Upper lobe of left lung (tissue), 6 donors: ENCODE measurements around the gene IL17D. TPM values are rescaled to one million over a fixed set of nuclear protein-coding genes. Genes with fewer than 3 reads are reported as not detected.

Source experiments
- ATAC-seq, 2 donors: fragments of 200-7000 bp; cut with Tn5 transposase; one replicate each; pipeline ENCODE4 v1.9.1; 2022; ENCODE audit warnings: mild to moderate bottlenecking in 2 of 2, moderate library complexity in 2 of 2; ENCODE audit not compliant: low FRiP score in 2 of 2
- DNase-seq, 2 donors: peaks; one replicate each; pipeline ENCODE4 v3.0.0-alpha.2; 2019 to 2020
- H3K27ac ChIP-seq, 4 donors: fragments of 200-600 bp; sonication (generic); one replicate each; pipeline ENCODE4 v1.5.1; 2016 to 2019
- H3K27me3 ChIP-seq, 4 donors: fragments of 200-600 bp; sonication (generic); one replicate each; pipeline ENCODE4 v1.5.1; 2017 to 2019
- H3K36me3 ChIP-seq, 4 donors: fragments of 200-600 bp; sonication (generic); one replicate each; pipeline ENCODE4 v1.5.1; 2016 to 2019
- H3K4me1 ChIP-seq, 4 donors: fragments of 200-600 bp; sonication (generic); one replicate each; pipeline ENCODE4 v1.5.1; 2018 to 2019
- H3K4me3 ChIP-seq, 4 donors: fragments of 200-600 bp; sonication (generic); one replicate each; pipeline ENCODE4 v1.5.1; 2017 to 2019; ENCODE audit warnings: mild to moderate bottlenecking in 2 of 4, moderate library complexity in 1 of 4
- H3K9me3 ChIP-seq, 4 donors: fragments of 200-600 bp; sonication (generic); one replicate each; pipeline ENCODE4 v1.5.1; 2018 to 2019
- EP300 ChIP-seq, 4 donors: sonication (generic); formaldehyde crosslinking; IDR thresholded peaks; one replicate each; pipeline ENCODE4 v1.5.1; 2017; ENCODE audit warnings: antibody characterized with exemption in 4 of 4, control low read depth in 2 of 4
- POLR2A ChIP-seq, 4 donors: fragments of 450-650 bp; IDR thresholded peaks; one replicate each; pipeline ENCODE4 v1.5.1; 2016 to 2017; ENCODE audit warnings: antibody characterized with exemption in 4 of 4, mild to moderate bottlenecking in 2 of 4
- POLR2AphosphoS5 ChIP-seq, 2 donors: sonication (generic); formaldehyde crosslinking; IDR thresholded peaks; one replicate each; pipeline ENCODE4 v1.5.1; 2017; ENCODE audit warnings: antibody characterized with exemption in 2 of 2
- WGBS, 2 donors: methylation state at CpG; one replicate each; pipeline ENCODE4 v1.1.5; 2017 to 2018; 5-methylcytosine and 5-hydroxymethylcytosine counted together
- total RNA-seq, 6 donors: library from RNA; depleted of rRNA in 4 of 6; stranded (reverse); fragments of >200 nt in 4 of 6; gene quantifications; one replicate each; pipeline versions ENCODE4 v1.1.0 to v1.2.1, GENCODE V29; 2016 to 2021
- TF ChIP-seq, protein P1 (sequence below), 6 experiments: fragments of 450-650 bp in 4 of 6; fragments of 200-600 bp in 2 of 6; sonication (generic) in 2 of 6; IDR thresholded peaks; one replicate each; pipeline ENCODE4 v1.5.1; 2016 to 2019; ENCODE audit warnings: antibody characterized with exemption in 6 of 6
- donor health status: DM: no; HTN: no; CAD: no; lungs with moderate emphysema.
- donor health status: DM: no; HTN: yes; CAD: no; lungs with severe emphysema.

Gene IL17D
- total RNA-seq, 6 donors from 2014 or later, result 1.0 to 6.4 (median 2.4) TPM

- Histone ChIP-seq H3K27ac (no peak overlapping the region), H3K4me3 (no peak overlapping the region), H3K4me1 (no peaks in the 10 kb centered on the region), H3K27me3 (no peaks in the 10 kb centered on the region), H3K9me3 (no peaks in the 10 kb centered on the region), H3K36me3 (peaks cover 0 to 12% (median 0%) of the 10 kb centered on the region in 4 donors)
- TF ChIP-seq EP300 (IDR thresholded peaks at IDR 0.05) (no peak), POLR2AphosphoS5 (IDR thresholded peaks at IDR 0.05) (no peak), POLR2A (IDR thresholded peaks at IDR 0.05) (no peak)
- TF ChIP-seq, protein P1, sequence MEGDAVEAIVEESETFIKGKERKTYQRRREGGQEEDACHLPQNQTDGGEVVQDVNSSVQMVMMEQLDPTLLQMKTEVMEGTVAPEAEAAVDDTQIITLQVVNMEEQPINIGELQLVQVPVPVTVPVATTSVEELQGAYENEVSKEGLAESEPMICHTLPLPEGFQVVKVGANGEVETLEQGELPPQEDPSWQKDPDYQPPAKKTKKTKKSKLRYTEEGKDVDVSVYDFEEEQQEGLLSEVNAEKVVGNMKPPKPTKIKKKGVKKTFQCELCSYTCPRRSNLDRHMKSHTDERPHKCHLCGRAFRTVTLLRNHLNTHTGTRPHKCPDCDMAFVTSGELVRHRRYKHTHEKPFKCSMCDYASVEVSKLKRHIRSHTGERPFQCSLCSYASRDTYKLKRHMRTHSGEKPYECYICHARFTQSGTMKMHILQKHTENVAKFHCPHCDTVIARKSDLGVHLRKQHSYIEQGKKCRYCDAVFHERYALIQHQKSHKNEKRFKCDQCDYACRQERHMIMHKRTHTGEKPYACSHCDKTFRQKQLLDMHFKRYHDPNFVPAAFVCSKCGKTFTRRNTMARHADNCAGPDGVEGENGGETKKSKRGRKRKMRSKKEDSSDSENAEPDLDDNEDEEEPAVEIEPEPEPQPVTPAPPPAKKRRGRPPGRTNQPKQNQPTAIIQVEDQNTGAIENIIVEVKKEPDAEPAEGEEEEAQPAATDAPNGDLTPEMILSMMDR (IDR thresholded peaks at IDR 0.05), result no peak
- 66 to 67% methylated on average over 4 of the region's 4 CpGs for WGBS, 2 donors
- DNase-seq, result no peak
- no peak for ATAC-seq
These were observed 36.6 kb upstream of the IL17D start for GRCh38 chr13:20666948-20667347.

GRCh38 chr13:20667857-20668437 is 35.6 kb upstream of the IL17D start:
- H3K27ac ChIP-seq, result no peak overlapping the region
- H3K27me3 ChIP-seq, result no peaks in the 10 kb centered on the region
- H3K4me1 ChIP-seq, result no peaks in the 10 kb centered on the region
- ATAC-seq (no peak), DNase-seq (no peak)
- TF ChIP-seq POLR2A (IDR thresholded peaks at IDR 0.05) (no peak), POLR2AphosphoS5 (IDR thresholded peaks at IDR 0.05) (no peak)
- no peak overlapping the region for H3K4me3 ChIP-seq
- H3K9me3 ChIP-seq, result no peaks in the 10 kb centered on the region
- 49 to 52% methylated on average over 4 of the region's 4 CpGs for WGBS, 2 donors
- peaks cover 0 to 12% (median 0%) of the 10 kb centered on the region in 4 donors for H3K36me3 ChIP-seq

DNA sequence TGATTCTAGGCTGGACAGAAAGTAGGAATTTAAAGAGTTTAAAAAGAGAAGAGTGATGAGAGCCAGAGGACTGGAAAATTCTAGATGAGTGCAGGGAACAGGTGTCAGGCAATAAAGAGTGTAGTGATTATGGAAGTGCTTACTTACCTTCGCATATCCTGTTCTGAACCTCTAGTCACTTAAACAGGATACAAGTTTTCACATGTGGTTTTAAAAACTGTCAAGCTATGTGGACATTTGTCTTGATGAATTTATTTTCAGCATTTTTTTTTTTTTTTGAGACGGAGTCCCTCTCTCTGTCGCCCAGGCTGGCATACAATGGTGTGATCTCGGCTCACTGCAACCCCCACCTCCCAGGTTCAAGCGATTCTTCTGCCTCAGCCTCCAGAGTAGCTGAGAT is 34.3 kb upstream of the IL17D start:
- Histone ChIP-seq H3K27ac (no peak overlapping the region), H3K36me3 (peaks cover 0 to 7% (median 3%) of the 10 kb centered on the region in 4 donors), H3K9me3 (no peaks in the 10 kb centered on the region), H3K27me3 (no peaks in the 10 kb centered on the region), H3K4me1 (no peaks in the 10 kb centered on the region), H3K4me3 (no peak overlapping the region)
- TF ChIP-seq POLR2A (IDR thresholded peaks at IDR 0.05), result no peak
- no peak for TF ChIP-seq EP300 (IDR thresholded peaks at IDR 0.05)
- TF ChIP-seq, protein P1 (IDR thresholded peaks at IDR 0.05), result no peak
- TF ChIP-seq POLR2AphosphoS5 (IDR thresholded peaks at IDR 0.05), result no peak
- ATAC-seq (no peak), DNase-seq (no peak)
- 59 to 81% methylated on average over 5 of the region's 5 CpGs for WGBS, 2 donors

DNA sequence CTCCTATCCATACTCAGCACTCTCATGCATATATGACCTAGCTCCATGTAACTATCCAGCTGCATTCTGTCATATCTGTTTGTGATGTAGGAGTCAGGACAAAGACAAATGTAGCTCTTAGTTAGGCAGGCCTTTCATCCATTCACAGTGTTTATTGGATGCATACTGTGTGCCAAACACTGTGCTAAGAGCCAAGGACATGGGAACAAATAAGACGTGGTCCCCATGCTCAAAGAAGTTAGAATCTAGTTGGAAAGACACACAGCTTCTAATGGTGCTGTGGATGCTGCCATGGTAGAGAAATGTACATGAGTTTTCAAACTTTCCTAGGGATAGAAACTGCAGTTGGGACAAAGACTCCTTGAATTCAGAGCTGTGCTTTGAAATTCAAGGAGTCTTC is 31.7 kb upstream of the IL17D start:
- Histone ChIP-seq H3K36me3 (peaks cover 0 to 10% (median 0%) of the 10 kb centered on the region in 4 donors), H3K4me1 (no peaks in the 10 kb centered on the region), H3K4me3 (no peak overlapping the region), H3K27ac (no peak overlapping the region), H3K9me3 (no peaks in the 10 kb centered on the region), H3K27me3 (no peaks in the 10 kb centered on the region)
- 100% methylated on average over 1 of the region's 1 CpG for WGBS, 2 donors
- DNase-seq (no peak), ATAC-seq (peak in 1 of 2 donors; percentile 25)
- no peak for TF ChIP-seq EP300 (IDR thresholded peaks at IDR 0.05)
- TF ChIP-seq POLR2A (IDR thresholded peaks at IDR 0.05), result no peak
- TF ChIP-seq, protein P1 (IDR thresholded peaks at IDR 0.05), result no peak
- TF ChIP-seq POLR2AphosphoS5 (IDR thresholded peaks at IDR 0.05), result no peak

DNA sequence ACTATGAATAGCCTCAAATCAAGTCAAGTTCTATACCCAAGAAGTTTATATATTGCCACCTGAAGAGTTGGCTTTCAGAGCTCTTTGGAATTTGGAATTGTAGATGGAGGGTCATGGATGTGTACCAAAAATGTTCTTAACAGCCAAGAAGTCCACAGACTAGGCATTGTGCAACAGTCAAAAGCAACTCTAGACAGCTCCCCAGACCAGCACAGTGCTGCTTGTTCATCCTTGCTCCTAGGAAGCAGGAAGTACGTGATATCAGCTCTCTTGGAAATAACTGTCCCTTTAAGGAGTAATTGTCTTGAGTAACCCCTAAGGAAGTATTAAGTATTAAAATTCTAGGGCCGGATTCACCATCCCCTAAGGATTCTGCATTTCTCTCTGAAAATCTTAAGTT is 30.7 kb upstream of the IL17D start:
- no peak for DNase-seq
- no peak for ATAC-seq
- WGBS, 2 donors, result 29 to 48% methylated on average over 2 of the region's 2 CpGs
- Histone ChIP-seq H3K27me3 (no peaks in the 10 kb centered on the region), H3K4me3 (no peak overlapping the region), H3K27ac (no peak overlapping the region), H3K9me3 (no peaks in the 10 kb centered on the region), H3K4me1 (no peaks in the 10 kb centered on the region), H3K36me3 (peaks cover 0 to 10% (median 0%) of the 10 kb centered on the region in 4 donors)
- TF ChIP-seq EP300 (IDR thresholded peaks at IDR 0.05) (no peak), POLR2AphosphoS5 (IDR thresholded peaks at IDR 0.05) (no peak), POLR2A (IDR thresholded peaks at IDR 0.05) (no peak)
- TF ChIP-seq, protein P1 (IDR thresholded peaks at IDR 0.05), result no peak
